A549 (cell line): ENCODE data around the gene CHADL.

Experiments used
- CBX2 ChIP-seq: fragments of 200-600 bp; sonication (generic); IDR thresholded peaks from 2 replicates; pipeline ENCODE4 v1.6.1; 2016; ENCODE audit warnings: low read depth, mild to moderate bottlenecking, borderline replicate concordance
- CHD2 ChIP-seq: fragments of 150-350 bp; IDR thresholded peaks from 2 replicates; pipeline ENCODE4 v1.6.1; 2014; ENCODE audit warnings: low read length; ENCODE audit not compliant: partially characterized antibody
- CTCF ChIP-seq: fragments of >200 bp; sonication (Bioruptor Twin); formaldehyde crosslinking; IDR thresholded peaks from 3 replicates; pipeline ENCODE4 v1.5.1; 2016
- E2F6 ChIP-seq: IDR thresholded peaks from 2 replicates; pipeline ENCODE4 v1.6.1; 2012; ENCODE audit warnings: low read depth, borderline replicate concordance
- EP300 ChIP-seq, 2 experiments: fragments of >200 bp; sonication (Bioruptor Twin); formaldehyde crosslinking; IDR thresholded peaks; 2 replicates in 1 of 2; 3 replicates in 1 of 2; pipeline ENCODE4 v1.6.1; 2016 to 2017
- FOSL2 ChIP-seq, 2 experiments: fragments of 450-650 bp in 1 of 2; fragments of >200 bp in 1 of 2; sonication (Bioruptor Twin) in 1 of 2; formaldehyde crosslinking; IDR thresholded peaks; 2 replicates each; pipeline versions ENCODE4 v1.5.0 to v1.6.1; 2016 to 2020; ENCODE audit warnings: mild to moderate bottlenecking in 1 of 2, moderate library complexity in 1 of 2
- JUN ChIP-seq, 2 experiments: fragments of >200 bp; sonication (Bioruptor Twin); formaldehyde crosslinking; IDR thresholded peaks; 2 replicates in 1 of 2; 3 replicates in 1 of 2; pipeline ENCODE4 v1.6.1; 2016 to 2017
- MAX ChIP-seq: IDR thresholded peaks from 2 replicates; pipeline ENCODE4 v1.6.1; 2012
- NPAS2 ChIP-seq: fragments of 250-450 bp; sonication (Bioruptor Pico); IDR thresholded peaks from 2 replicates; pipeline ENCODE4 v1.8.0; 2022; ENCODE audit warnings: mild to moderate bottlenecking, moderate library complexity, borderline replicate concordance
- REST ChIP-seq: fragments of 200-600 bp; sonication (generic); IDR thresholded peaks from 2 replicates; pipeline ENCODE4 v1.6.1; 2016; ENCODE audit warnings: antibody characterized with exemption, mild to moderate bottlenecking, moderate library complexity

- TF ChIP-seq CTCF (no peak), JUN (IDR thresholded peaks at IDR 0.05) (no peak), NPAS2 (no peak), MAX (no peak), CBX2 (no peak), FOSL2 (IDR thresholded peaks at IDR 0.05) (no peak), FOSL2 (CRISPR knock-in tag; IDR thresholded peaks at IDR 0.05) (no peak), REST (no peak), CHD2 (no peak), E2F6 (no peak), EP300 (IDR thresholded peaks at IDR 0.05) (no peak)
These were observed 56.1 kb downstream of the CHADL start for GRCh38 chr22:41184679-41185078.
